GM19455 (cell line): ENCODE results near the gene ZNF524.

Source experiments
- ATAC-seq: cut with Tn5 transposase; IDR thresholded peaks from one replicate; pipeline ENCODE4 v1.9.1; 2021; ENCODE audit not compliant: unreplicated experiment

ZNF524 gene

GRCh38 chr19:55641426-55642152 is 41.5 kb downstream of the ZNF524 start:
- ATAC-seq: no peak

- ATAC-seq: no peak
Measured at GRCh38 chr19:55642153-55643002, 42.3 kb downstream of the ZNF524 start.

GRCh38 chr19:55643003-55643886 is 43.2 kb downstream of the ZNF524 start, which contains the start of gene ZNF581:
TSS of gene ZNF581 (plus strand) at chr19:55643649. CDS start at chr19:55644572, 923 bp downstream.
- ATAC-seq: no peak

DNA sequence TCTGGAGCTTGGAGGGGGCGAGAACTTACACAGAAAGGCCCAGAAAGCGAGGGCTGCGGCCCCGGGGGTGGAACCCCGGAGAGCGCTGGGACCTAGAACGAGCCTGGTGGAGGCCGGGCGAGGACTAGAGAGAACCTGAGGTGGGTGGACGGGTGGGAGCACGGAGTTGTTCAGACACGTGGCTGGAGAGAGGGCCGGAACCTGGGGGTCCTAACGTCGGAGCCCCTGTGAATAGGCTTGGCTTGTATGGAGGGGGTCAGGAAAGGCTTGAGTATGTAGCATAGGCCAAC is 43.7 kb downstream of the ZNF524 start:
- no peak for ATAC-seq

DNA sequence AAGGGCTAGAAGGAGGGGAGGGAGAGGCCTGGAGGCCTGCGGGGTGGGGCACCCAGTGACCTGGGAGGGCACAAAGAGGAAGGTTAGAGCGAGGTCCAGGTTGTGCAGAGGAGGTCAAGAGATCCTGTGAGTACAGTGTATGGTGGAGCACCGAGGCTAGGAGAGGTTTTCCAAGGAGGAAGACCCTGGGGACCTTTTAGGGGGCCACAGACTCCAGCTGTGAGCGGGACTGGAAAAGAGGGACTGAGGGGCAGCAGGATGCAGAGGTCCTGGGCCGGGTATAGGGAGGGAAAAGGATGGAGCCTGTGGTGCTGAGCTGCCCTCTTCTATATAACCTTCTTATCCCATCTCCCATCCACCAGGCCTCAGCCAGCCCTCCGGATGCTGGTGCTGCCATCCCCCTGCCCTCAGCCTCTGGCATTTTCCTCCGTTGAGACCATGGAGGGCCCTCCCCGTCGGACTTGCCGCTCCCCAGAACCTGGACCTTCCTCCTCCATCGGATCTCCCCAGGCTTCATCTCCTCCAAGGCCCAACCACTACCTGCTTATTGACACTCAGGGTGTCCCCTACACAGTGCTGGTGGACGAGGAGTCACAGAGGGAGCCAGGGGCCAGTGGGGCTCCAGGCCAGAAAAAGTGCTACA is 44.2 kb downstream of the ZNF524 start:
- no peak for ATAC-seq

DNA sequence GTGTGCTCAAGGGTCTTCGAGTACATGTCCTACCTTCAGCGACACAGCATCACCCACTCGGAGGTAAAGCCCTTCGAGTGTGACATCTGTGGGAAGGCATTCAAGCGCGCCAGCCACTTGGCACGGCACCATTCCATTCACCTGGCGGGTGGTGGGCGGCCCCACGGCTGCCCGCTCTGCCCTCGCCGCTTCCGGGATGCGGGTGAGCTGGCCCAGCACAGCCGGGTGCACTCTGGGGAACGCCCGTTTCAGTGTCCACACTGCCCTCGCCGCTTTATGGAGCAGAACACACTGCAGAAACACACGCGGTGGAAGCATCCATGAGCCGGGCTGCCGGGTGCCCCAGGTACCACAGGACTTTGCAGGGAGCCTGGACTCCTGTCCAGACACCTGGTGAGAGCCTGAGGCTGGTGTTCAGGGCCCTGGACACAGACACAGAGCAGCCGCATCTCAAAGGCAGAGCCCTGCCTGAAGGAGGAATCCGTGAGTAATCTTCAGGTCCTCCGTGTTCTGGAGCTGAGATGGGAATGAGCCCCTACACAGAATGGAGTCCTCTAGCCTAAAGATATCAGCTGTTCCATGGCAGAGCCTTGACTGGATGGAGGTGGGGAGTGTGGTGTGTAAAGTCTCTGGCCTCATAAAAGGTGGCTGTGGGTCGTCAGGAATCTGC is 44.9 kb downstream of the ZNF524 start:
- ATAC-seq: no peak

DNA sequence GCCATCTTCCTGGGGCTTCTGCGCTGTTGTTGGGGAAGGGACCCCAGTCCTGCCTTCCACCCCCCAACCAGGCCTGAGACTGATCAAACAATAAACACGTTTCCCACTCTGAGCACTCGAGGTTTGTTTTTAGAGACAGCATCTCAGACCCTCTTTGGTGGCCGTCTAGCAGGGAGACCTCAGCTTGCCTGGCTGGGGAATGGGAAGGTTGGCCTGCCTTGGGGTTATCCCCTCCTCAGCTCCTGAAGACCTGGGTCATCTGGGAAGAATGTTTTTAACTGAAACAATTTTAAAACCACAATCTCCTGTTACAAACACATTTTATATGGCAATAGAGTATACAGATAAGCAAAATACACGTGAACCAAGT is 45.4 kb downstream of the ZNF524 start:
- ATAC-seq: no peak

GRCh38 chr19:55646889-55647731 is 47.0 kb downstream of the ZNF524 start:
- ATAC-seq: no peak

DNA sequence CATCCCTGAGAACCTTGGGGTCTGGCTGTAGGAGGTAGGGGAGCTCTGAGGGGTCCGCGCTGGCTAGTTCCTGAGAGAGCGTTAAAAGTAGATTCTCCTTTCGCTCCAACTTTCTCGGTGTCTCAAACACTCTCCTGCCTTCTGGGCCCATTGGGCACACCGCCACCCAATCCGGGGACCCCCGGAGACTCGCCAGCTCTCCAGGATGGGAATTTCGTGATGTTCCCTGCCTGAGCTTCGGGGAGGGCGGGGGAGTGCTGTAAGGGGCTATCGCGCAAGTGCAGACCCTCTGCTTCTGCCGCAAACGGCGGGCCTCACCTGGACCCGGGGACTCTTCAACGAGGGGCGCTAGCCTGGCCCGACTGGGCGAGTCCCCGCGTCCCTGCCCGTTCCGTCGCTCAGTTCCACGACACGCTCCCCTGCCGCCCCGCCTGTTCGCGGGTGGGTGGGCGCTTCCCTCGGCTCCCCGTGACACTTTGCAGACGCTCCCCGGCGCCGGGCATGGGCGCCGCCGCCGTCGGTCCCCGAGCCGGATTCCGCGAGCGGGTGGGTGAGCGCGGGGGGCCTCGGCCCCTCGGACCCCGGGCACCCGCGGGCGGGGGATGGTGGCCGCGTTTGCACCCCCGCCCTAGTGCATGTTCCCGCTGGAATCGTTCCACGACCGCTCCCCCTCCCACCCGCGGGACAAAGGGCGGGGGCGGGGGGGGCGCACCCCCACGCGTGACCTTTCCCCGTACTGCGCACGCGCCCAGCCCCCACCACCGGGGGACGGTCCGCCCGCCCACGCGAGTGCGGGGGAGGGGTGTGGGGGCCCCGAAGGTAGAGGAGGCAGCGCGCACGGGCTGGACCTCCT is 47.9 kb downstream of the ZNF524 start, which contains the start of gene CCDC106:
CCDC106 (plus strand) TSS at position 481 of the 853 bp plus-strand sequence. CDS start 835 bp downstream, outside the sequence.
- ATAC-seq: no peak

- no peak for ATAC-seq
Measured at GRCh38 chr19:55648585-55649267, 48.6 kb downstream of the ZNF524 start.

GRCh38 chr19:55649268-55650125 is 49.4 kb downstream of the ZNF524 start:
- no peak for ATAC-seq

GRCh38 chr19:55650126-55650557 is 50.1 kb downstream of the ZNF524 start:
- ATAC-seq: no peak

GRCh38 chr19:55650602-55651230 is 50.6 kb downstream of the ZNF524 start:
- no peak for ATAC-seq

DNA sequence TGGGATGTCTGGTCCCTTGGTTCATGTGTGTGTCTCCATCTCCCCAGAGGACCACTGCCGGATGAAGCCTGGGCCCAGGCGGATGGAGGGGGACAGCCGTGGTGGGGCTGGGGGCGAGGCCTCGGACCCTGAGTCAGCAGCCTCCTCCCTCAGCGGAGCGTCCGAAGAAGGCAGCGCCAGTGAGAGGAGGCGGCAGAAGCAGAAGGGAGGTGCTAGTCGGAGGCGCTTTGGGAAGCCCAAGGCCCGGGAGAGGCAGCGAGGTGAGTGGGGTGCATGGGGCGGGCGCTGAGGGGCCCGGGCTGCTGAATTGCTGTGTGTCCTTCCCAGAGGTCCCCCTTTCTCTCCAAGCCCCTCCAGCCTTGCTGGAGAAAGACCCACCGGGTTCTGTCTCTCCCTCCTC is 51.1 kb downstream of the ZNF524 start:
- no peak for ATAC-seq

- no peak for ATAC-seq
Measured at GRCh38 chr19:55652311-55653128, 52.4 kb downstream of the ZNF524 start.
